OCI-LY1 (cell line): ENCODE results near the gene TBC1D14.

Experiments
- H2AFZ ChIP-seq: fragments of 200-600 bp; sonication (generic), shearing (Covaris generic); 2 replicates; pipeline ENCODE4 v1.6.0; 2014; ENCODE audit warnings: antibody characterized with exemption, mild to moderate bottlenecking, low read length
- H3F3A ChIP-seq: fragments of 200-600 bp; sonication (generic), shearing (Covaris generic); 2 replicates; pipeline ENCODE4 v1.6.0; 2014; ENCODE audit warnings: mild to moderate bottlenecking, antibody characterized with exemption, low read length, moderate library complexity; ENCODE audit not compliant: insufficient read depth
- H3K27ac ChIP-seq: fragments of 200-600 bp; sonication (generic); 2 replicates; pipeline ENCODE4 v1.5.1; 2014; ENCODE audit warnings: low read length, mixed run types, mild to moderate bottlenecking, low read depth; ENCODE audit not compliant: poor library complexity, severe bottlenecking
- H3K27me3 ChIP-seq: fragments of 200-600 bp; sonication (generic); 2 replicates; pipeline ENCODE4 v1.6.0; 2014; ENCODE audit warnings: antibody characterized with exemption, mild to moderate bottlenecking, low read length, moderate library complexity; ENCODE audit not compliant: insufficient read depth
- H3K36me3 ChIP-seq: fragments of 200-600 bp; sonication (generic); 2 replicates; pipeline ENCODE4 v1.6.1; 2014; ENCODE audit warnings: mild to moderate bottlenecking, antibody characterized with exemption, low read length, moderate library complexity, mixed read lengths; ENCODE audit not compliant: insufficient read depth
- H3K4me1 ChIP-seq: fragments of 200-600 bp; sonication (generic); 2 replicates; pipeline ENCODE4 v1.5.1; 2014; ENCODE audit warnings: mild to moderate bottlenecking, low read length, moderate library complexity; ENCODE audit not compliant: insufficient read depth, severe bottlenecking
- H3K4me2 ChIP-seq: fragments of 200-600 bp; sonication (generic), shearing (Covaris generic); 2 replicates; pipeline ENCODE4 v1.6.1; 2014; ENCODE audit warnings: low read length
- H3K4me3 ChIP-seq: fragments of 200-600 bp; sonication (generic); 2 replicates; pipeline ENCODE4 v1.5.1; 2014; ENCODE audit warnings: low read length, low read depth, mild to moderate bottlenecking, mixed read lengths; ENCODE audit not compliant: poor library complexity, severe bottlenecking
- H3K79me2 ChIP-seq: fragments of 200-600 bp; shearing (Covaris generic); 2 replicates; pipeline ENCODE4 v1.6.1; 2016; ENCODE audit warnings: mixed run types, low read length, mixed read lengths; ENCODE audit not compliant: insufficient read depth
- H3K9ac ChIP-seq: fragments of 200-600 bp; sonication (generic), shearing (Covaris generic); 2 replicates; pipeline ENCODE4 v1.6.1; 2014; ENCODE audit warnings: mild to moderate bottlenecking, low read length, mixed read lengths
- H3K9me2 ChIP-seq: fragments of 200-600 bp; sonication (generic), shearing (Covaris generic); 2 replicates; pipeline ENCODE4 v1.6.1; 2014; ENCODE audit warnings: low read depth, mild to moderate bottlenecking, low read length, mixed read lengths
- H3K9me3 ChIP-seq: fragments of 200-600 bp; shearing (Covaris generic); 2 replicates; pipeline ENCODE4 v1.6.1; 2014; ENCODE audit warnings: low read length, mixed read lengths
- H4K20me1 ChIP-seq: fragments of 200-600 bp; sonication (generic), shearing (Covaris generic); 2 replicates; pipeline ENCODE4 v1.6.0; 2016; ENCODE audit warnings: mild to moderate bottlenecking, low read length; ENCODE audit not compliant: insufficient read depth
- CTCF ChIP-seq: fragments of 200-600 bp; sonication (generic), shearing (Covaris generic); IDR thresholded peaks from 2 replicates; pipeline ENCODE4 v1.5.1; 2017; ENCODE audit warnings: mild to moderate bottlenecking, antibody characterized with exemption, low read length, moderate library complexity, mixed read lengths
- EZH2 ChIP-seq: fragments of 200-600 bp; sonication (generic), shearing (Covaris generic); IDR thresholded peaks from 2 replicates; pipeline ENCODE4 v1.8.0; 2017; ENCODE audit warnings: borderline replicate concordance, mixed run types, mild to moderate bottlenecking, antibody characterized with exemption, low read length, moderate library complexity, mixed read lengths

The TBC1D14 gene

GRCh38 chr4:7044137-7044930 lies 134.7 kb downstream of the TBC1D14 start:
- Histone ChIP-seq H3K27ac (peak overlapping the region; percentile 66), H3K79me2 (peaks cover 26% of the 10 kb centered on the region), H3K9me2 (no peaks in the 10 kb centered on the region), H3K36me3 (no peaks in the 10 kb centered on the region), H4K20me1 (no peaks in the 10 kb centered on the region), H3K4me1 (peaks cover 29% of the 10 kb centered on the region), H3F3A (no peaks in the 10 kb centered on the region), H3K9me3 (no peaks in the 10 kb centered on the region), H3K4me3 (peak overlapping the region; percentile 86), H3K4me2 (peak overlapping the region; percentile 92), H3K27me3 (no peaks in the 10 kb centered on the region), H3K9ac (peak overlapping the region; percentile 88), H2AFZ (no peak overlapping the region)
- TF ChIP-seq CTCF (no peak), EZH2 (no peak)

DNA sequence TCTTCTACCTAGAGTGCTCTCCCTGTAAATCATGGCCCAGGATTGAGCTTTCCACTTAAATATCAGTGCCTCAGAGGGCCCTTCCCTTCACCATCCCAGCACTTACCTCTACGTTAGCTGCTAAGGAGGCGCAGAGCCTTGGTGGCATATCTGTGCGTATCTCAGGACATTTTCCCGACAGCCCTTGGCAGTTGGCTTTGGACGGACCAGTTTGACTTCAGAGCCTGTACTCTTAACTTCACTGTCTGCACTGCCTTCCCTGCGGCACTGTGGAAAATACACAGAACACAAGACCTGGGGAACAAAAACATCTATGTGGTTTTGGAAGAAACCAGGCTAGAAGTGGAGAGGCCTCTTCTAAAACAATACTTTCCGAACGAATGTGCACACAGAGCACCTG lies 135.9 kb downstream of the TBC1D14 start:
- Histone ChIP-seq H3K27me3 (no peaks in the 10 kb centered on the region), H3K4me2 (peak overlapping the region; percentile 92), H3K79me2 (peaks cover 26% of the 10 kb centered on the region), H3K9ac (peak overlapping the region; percentile 88; the same call in 1 of the 2 replicates), H3K4me1 (peaks cover 29% of the 10 kb centered on the region), H3K36me3 (no peaks in the 10 kb centered on the region), H3K9me3 (no peaks in the 10 kb centered on the region), H3K27ac (peak overlapping the region; percentile 66), H3K9me2 (no peaks in the 10 kb centered on the region), H3F3A (no peaks in the 10 kb centered on the region), H2AFZ (no peak overlapping the region), H4K20me1 (no peaks in the 10 kb centered on the region), H3K4me3 (peak overlapping the region; percentile 86)
- TF ChIP-seq CTCF, result no peak
- no peak for TF ChIP-seq EZH2

- H4K20me1 ChIP-seq, result no peaks in the 10 kb centered on the region
- peak overlapping the region; percentile 92 for H3K4me2 ChIP-seq
- H3K4me1 ChIP-seq, result peaks cover 29% of the 10 kb centered on the region
- no peaks in the 10 kb centered on the region for H3K27me3 ChIP-seq
- no peaks in the 10 kb centered on the region for H3K9me2 ChIP-seq
- H3K9me3 ChIP-seq, result no peaks in the 10 kb centered on the region
- peak overlapping the region; percentile 86 for H3K4me3 ChIP-seq
- H2AFZ ChIP-seq, result no peak overlapping the region
- TF ChIP-seq CTCF, result no peak
- TF ChIP-seq EZH2, result no peak
- H3F3A ChIP-seq, result no peaks in the 10 kb centered on the region
- no peaks in the 10 kb centered on the region for H3K36me3 ChIP-seq
- H3K79me2 ChIP-seq, result peaks cover 26% of the 10 kb centered on the region
- H3K9ac ChIP-seq, result peak overlapping the region; percentile 88; the same call in 1 of the 2 replicates
- peak overlapping the region; percentile 66 for H3K27ac ChIP-seq
These were observed 136.6 kb downstream of the TBC1D14 start for GRCh38 chr4:7045961-7046921.
